Esophagus squamous epithelium (tissue), 5 donors: ENCODE data around the gene ZNF710. TPM values are rescaled to one million over a fixed set of nuclear protein-coding genes. Genes with fewer than 3 reads are reported as not detected.
A peak's percentile ranks its signal among the peaks of the same experiment; 100 is the strongest.

Source experiments
- DNase-seq: peaks from one replicate; lab custom pipeline; 2025; lab: John Stamatoyannopoulos, UW
- H3K27ac ChIP-seq, 4 donors: fragments of 200-600 bp; sonication (generic); one replicate each; pipeline ENCODE4 v1.5.1; 2016 to 2019; ENCODE audit warnings: mild to moderate bottlenecking in 1 of 4
- H3K27me3 ChIP-seq, 4 donors: fragments of 200-600 bp; sonication (generic); 1 replicate in 3 of 4; 2 replicates in 1 of 4; pipeline versions ENCODE4 v1.5.1 to v1.6.0; 2017 to 2021; ENCODE audit warnings: antibody characterized with exemption in 1 of 4
- H3K36me3 ChIP-seq, 3 donors: fragments of 200-600 bp; sonication (generic); one replicate each; pipeline ENCODE4 v1.5.1; 2016 to 2019
- H3K4me1 ChIP-seq, 3 donors: fragments of 200-600 bp; sonication (generic); one replicate each; pipeline ENCODE4 v1.5.1; 2017 to 2019
- H3K4me3 ChIP-seq, 4 donors: fragments of 200-600 bp; sonication (generic); 1 replicate in 3 of 4; 2 replicates in 1 of 4; pipeline ENCODE4 v1.5.1; 2016 to 2019; ENCODE audit warnings: mild to moderate bottlenecking in 2 of 4, moderate library complexity in 1 of 4
- H3K9me3 ChIP-seq, 3 donors: fragments of 200-600 bp; sonication (generic); one replicate each; pipeline ENCODE4 v1.5.1; 2016 to 2019
- CTCF ChIP-seq, 6 experiments: fragments of 450-650 bp in 4 of 6; fragments of 200-600 bp in 2 of 6; sonication (generic) in 2 of 6; IDR thresholded peaks; one replicate each; pipeline ENCODE4 v1.5.1; 2016 to 2019; ENCODE audit warnings: antibody characterized with exemption in 6 of 6, mild to moderate bottlenecking in 4 of 6, moderate library complexity in 4 of 6
- POLR2A ChIP-seq, 4 donors: fragments of 450-650 bp; IDR thresholded peaks; one replicate each; pipeline ENCODE4 v1.6.1; 2017; ENCODE audit warnings: antibody characterized with exemption in 4 of 4, mild to moderate bottlenecking in 4 of 4, moderate library complexity in 3 of 4
- WGBS, 2 donors: methylation state at CpG; one replicate each; pipeline ENCODE4 v1.1.5; 2018; 5-methylcytosine and 5-hydroxymethylcytosine counted together
- intact Hi-C: fragments of 100-400 bp; cut with DNase I; formaldehyde crosslinking; loops from one replicate; pipeline ENCODE4 v1.15.0; 2022
- total RNA-seq, 4 donors: library from RNA; depleted of rRNA; stranded (reverse); fragments of >200 nt; gene quantifications; one replicate each; pipeline ENCODE4 v1.1.0, GENCODE V29; 2016
- donor health status: DM: yes; HTN: yes; CAD: no.

The ZNF710 gene
- total RNA-seq, 4 donors from 2014 or later = 15.1 to 27.4 (median 21.4) TPM

- no peak overlapping the region for H3K27ac ChIP-seq
- intact Hi-C loops = loop anchor here (10.0 kb wide), 1 partner anchor 66 kb away; no protein-coding TSS in a partner anchor
- H3K4me1 ChIP-seq = peaks cover 26 to 73% (median 30%) of the 10 kb centered on the region in 3 donors
- DNase-seq = no peak
- TF ChIP-seq CTCF (IDR thresholded peaks at IDR 0.05) (no peak), POLR2A (IDR thresholded peaks at IDR 0.05) (no peak)
- WGBS, 2 donors = 90 to 91% methylated on average over 7 of the region's 7 CpGs
- H3K36me3 ChIP-seq = peaks cover 0 to 6% (median 0%) of the 10 kb centered on the region in 3 donors
- H3K27me3 ChIP-seq = no peaks in the 10 kb centered on the region
- peaks cover 0 to 16% (median 7%) of the 10 kb centered on the region in 3 donors for H3K9me3 ChIP-seq
- H3K4me3 ChIP-seq = no peak overlapping the region
Measured at GRCh38 chr15:90008607-90009006, 7.5 kb downstream of the ZNF710 start.

- Histone ChIP-seq H3K4me3 (no peak overlapping the region), H3K27ac (peak overlapping the region in 1 of 4 donors; percentile 2), H3K36me3 (peaks cover 0 to 6% (median 0%) of the 10 kb centered on the region in 3 donors), H3K9me3 (peaks cover 0 to 16% (median 7%) of the 10 kb centered on the region in 3 donors), H3K27me3 (no peaks in the 10 kb centered on the region), H3K4me1 (peaks cover 18 to 66% (median 22%) of the 10 kb centered on the region in 3 donors)
- DNase-seq = no peak
- intact Hi-C loops = loop anchor here (10.0 kb wide), 1 partner anchor 65 kb away; no protein-coding TSS in a partner anchor
- TF ChIP-seq CTCF (IDR thresholded peaks at IDR 0.05) (no peak), POLR2A (IDR thresholded peaks at IDR 0.05) (no peak)
- WGBS, 2 donors = 86 to 87% methylated on average over 6 of the region's 6 CpGs
Measured at GRCh38 chr15:90009301-90010022, 8.3 kb downstream of the ZNF710 start.

GRCh38 chr15:90011705-90012104, 10.6 kb downstream of the ZNF710 start:
- H3K9me3 ChIP-seq = peaks cover 0 to 16% (median 7%) of the 10 kb centered on the region in 3 donors
- 91 to 94% methylated on average over 7 of the region's 8 CpGs for WGBS, 2 donors
- H3K4me3 ChIP-seq = no peak overlapping the region
- peaks cover 3 to 56% (median 4%) of the 10 kb centered on the region in 3 donors for H3K4me1 ChIP-seq
- TF ChIP-seq POLR2A (IDR thresholded peaks at IDR 0.05) (no peak), CTCF (IDR thresholded peaks at IDR 0.05) (no peak)
- H3K27ac ChIP-seq = no peak overlapping the region
- H3K27me3 ChIP-seq = no peaks in the 10 kb centered on the region
- intact Hi-C loops = no loop called here
- peaks cover 0 to 6% (median 0%) of the 10 kb centered on the region in 3 donors for H3K36me3 ChIP-seq
- DNase-seq = no peak

GRCh38 chr15:90013503-90013937, 12.4 kb downstream of the ZNF710 start:
- Histone ChIP-seq H3K27me3 (no peaks in the 10 kb centered on the region), H3K4me1 (peaks cover 0 to 54% (median 3%) of the 10 kb centered on the region in 3 donors), H3K36me3 (peaks cover 0 to 6% (median 0%) of the 10 kb centered on the region in 3 donors), H3K27ac (peak overlapping the region in 1 of 4 donors; percentile 25), H3K4me3 (no peak overlapping the region), H3K9me3 (peaks cover 0 to 16% (median 7%) of the 10 kb centered on the region in 3 donors)
- TF ChIP-seq POLR2A (IDR thresholded peaks at IDR 0.05) = no peak
- no peak for TF ChIP-seq CTCF (IDR thresholded peaks at IDR 0.05)
- DNase-seq = no peak
- 64 to 71% methylated on average over 6 of the region's 6 CpGs for WGBS, 2 donors
- intact Hi-C loops = no loop called here

GRCh38 chr15:90015294-90015693, 14.2 kb downstream of the ZNF710 start:
- no peak for DNase-seq
- Histone ChIP-seq H3K36me3 (peaks cover 0 to 6% (median 0%) of the 10 kb centered on the region in 3 donors), H3K27ac (no peak overlapping the region), H3K4me3 (no peak overlapping the region), H3K9me3 (peaks cover 0 to 16% (median 7%) of the 10 kb centered on the region in 3 donors), H3K27me3 (no peaks in the 10 kb centered on the region), H3K4me1 (peaks cover 4 to 51% (median 10%) of the 10 kb centered on the region in 3 donors)
- 89 to 93% methylated on average over 6 of the region's 6 CpGs for WGBS, 2 donors
- TF ChIP-seq CTCF (IDR thresholded peaks at IDR 0.05) (no peak), POLR2A (IDR thresholded peaks at IDR 0.05) (no peak)
- intact Hi-C loops = no loop called here
